GM12878 (cell line): ENCODE results near the gene C20orf173.

Source experiments
- CHD4 ChIP-seq: fragments of 200-600 bp; sonication (generic); IDR thresholded peaks from 2 replicates; pipeline ENCODE4 v1.6.1; 2016; ENCODE audit warnings: mild to moderate bottlenecking
- E2F8 ChIP-seq: fragments of 450-650 bp; IDR thresholded peaks from 2 replicates; pipeline ENCODE4 v1.6.1; 2018; ENCODE audit warnings: mild to moderate bottlenecking, low read depth, moderate library complexity; ENCODE audit not compliant: partially characterized antibody

GRCh38 chr20:35560541-35560940, 31.1 kb upstream of the C20orf173 start:
- TF ChIP-seq E2F8, result no peak
- no peak for TF ChIP-seq CHD4
